Myocyte (in vitro differentiated cells): ENCODE measurements around the gene MED16. TPM values are rescaled to one million over a fixed set of nuclear protein-coding genes. Genes with fewer than 3 reads are reported as not detected.

Source experiments
- DNase-seq: peaks from one replicate; pipeline ENCODE4 v3.0.0-alpha.2; 2012; ENCODE audit warnings: low read depth
- total RNA-seq: library from RNA; depleted of rRNA; stranded (reverse); fragments of >200 nt; gene quantifications from 2 replicates; pipeline ENCODE4 v1.2.3, GENCODE V29; 2014

Gene MED16
- total RNA-seq, 1 donor from 2014 or later: 27.7 TPM

DNA sequence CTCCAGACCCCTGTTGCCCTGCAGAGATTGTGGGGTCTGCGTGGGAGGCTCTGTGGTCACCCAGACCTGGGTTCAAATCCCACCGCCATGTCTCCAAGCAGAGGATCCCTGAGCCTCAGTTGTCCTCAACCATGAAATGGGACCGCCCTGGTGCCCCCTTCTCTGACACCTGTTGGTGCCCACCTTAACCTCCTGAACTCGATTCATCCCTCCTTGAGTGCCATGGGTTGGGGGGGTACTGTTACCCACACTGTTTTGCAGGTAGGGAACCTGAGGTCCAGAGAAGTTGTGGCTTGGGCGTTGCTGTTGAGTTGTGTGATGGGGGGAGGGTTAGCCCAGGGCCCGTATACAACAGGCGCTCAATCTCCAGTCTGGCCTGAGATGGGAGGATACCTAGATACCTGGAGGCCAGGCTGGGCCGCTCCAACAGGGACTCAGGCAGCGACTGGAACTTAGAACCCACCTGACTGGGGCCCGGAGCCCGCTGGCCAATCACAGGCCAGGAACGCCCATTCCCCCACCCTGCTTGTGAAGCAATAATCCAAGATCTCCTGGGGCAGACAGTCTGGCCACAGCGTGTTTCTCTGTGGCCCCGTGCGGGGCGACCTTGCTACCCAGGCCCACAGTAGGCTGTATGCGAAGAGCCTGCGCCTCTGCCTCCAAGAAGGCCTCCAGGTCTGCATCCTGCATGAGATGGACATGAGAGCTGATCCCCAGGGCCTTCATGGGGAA is 35.6 kb upstream of the MED16 start:
- DNase-seq: no peak

DNA sequence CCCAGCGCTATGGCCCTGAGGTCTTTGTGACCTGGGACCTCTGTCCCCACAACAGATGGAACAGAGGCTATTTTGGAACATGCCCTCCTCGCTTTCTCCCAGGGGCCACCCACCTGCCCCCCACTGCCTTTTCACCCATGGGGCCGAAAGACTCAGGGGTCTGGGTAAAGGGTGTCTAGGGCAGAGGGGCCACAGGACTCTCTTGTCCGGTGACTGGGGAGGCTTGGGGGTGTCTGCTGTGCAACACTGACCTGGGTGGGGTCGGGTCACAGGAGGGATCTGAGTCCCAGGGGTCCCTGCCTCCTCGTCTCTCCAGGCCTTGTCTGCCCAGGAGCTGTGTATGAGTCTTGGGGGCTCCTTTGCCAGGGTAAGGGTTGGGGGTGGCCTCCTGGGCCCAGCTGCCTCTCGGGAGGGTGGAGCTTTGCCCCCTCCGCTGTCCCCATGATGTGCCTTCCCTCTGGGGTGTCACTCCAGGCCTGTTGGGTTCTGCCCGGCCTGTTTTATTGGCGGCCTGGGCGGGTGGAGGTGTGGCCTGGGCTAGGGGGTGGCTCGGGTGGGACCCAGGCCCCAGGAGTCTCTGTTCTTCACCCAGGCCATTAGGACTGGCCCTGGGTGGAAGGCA is 34.9 kb upstream of the MED16 start:
- no peak for DNase-seq

DNA sequence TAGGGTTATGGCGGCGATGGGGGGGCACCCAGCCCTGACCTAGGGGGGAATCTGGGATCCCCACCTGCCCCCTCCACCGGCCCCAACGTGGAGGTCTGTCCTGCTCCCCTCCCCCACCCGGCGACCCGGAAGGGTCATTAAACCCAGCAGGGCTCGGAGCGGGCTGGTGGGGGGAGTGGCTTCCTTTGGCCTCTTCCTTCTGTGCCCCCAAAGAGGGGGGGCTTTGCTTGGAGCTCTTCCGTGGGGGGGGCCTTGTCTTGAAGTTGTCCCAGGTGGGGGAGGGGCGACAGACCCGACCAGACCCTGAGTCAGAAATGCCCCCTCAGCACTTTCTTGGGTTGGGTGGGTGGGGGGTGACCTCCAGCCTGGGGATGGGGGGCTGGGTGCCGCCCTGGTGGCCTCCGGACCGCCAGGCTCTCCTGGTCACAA is 34.4 kb upstream of the MED16 start:
- DNase-seq: no peak

DNA sequence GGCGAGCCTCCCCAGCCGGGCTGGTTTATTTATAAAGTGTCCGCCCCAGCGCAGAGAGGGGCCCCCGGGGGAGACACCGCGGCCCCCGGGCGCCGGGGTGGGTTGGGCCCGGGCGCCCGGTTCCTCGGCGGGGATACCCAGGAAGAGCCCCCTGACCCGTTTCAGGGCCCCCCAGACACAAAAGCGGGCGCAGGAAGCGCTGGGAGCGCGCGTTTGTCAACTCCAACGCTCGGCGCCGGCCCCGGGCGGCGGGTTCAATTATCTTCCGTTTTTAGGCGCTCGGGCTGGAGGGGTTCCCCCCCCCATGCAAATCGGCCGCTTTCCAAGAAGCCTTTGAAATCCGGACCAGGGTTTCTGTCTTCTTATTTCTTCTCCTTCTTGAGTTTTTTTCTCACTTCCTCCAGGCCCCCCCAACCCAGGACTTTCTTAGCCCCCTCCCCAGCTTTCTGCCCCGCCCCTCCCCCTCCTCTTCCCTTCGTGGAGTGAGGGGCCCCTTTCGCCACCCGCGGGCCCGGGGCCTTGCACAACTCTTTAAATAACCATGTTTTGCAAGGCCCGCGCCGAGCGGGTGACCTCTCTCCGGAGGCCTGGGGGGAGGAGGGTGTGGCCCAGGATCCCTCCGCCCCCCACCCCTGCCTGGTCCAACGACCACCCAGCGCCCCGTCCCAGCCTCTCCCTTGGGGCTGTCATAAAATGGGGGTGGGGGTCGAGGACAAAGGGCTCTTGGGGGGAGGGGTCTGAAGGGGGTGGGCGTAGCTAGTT is 33.8 kb upstream of the MED16 start:
- DNase-seq: peak; percentile 24

DNA sequence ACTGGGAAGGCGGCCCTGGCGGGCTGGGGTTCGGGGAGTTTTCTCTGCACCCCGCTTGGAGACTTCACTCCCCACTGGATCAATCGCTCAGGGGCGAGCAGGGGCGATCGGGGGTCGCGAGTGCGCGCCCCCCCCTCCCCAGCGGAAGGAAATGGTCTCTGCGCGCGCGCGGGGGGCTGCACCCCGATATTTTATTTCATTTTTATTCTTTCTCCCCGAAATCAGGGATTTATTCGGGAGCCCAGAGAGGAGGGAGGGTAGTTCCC is 33.3 kb upstream of the MED16 start:
- no peak for DNase-seq

DNA sequence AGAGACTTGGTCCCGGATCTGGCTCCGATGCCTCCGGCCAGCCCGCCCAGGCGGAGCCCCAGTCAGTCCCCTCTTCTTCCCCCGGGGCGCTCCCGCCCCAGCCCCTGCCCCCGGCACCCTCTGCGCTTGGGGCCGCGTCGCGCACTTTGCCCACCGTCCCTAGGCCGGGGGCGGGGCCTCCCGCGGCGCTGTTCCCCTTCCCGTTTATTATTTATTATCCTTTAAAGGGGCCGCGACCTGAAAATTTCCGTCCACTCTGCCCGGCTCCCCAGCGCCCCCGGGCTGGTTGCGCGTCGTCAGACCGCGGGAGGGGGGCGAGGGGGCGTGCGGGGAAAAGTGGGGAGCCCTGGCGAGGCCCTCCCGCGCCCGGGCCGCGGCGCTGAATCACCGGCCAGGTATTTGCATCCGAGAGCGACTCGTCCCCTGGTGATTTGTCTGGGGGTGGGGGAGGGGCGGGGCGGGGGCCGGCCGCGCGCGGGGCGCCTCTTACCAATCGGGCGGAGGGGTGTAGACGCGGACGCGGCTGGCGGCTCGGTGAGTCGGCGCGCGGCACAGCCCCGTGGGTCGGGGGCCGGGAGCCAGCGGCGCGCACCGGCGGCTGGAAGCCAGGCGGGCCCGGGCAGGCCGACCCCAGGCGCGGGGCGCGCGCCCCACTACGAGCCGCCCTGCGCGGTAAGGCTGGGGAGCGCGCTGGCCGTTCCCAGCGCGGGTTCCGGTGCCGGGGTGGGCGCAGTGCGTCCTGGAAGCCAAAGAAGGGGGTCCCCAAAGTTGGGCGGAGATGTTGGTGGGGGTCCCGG is 32.7 kb upstream of the MED16 start, which contains the start of gene ARID3A:
Gene ARID3A, plus strand, starts transcription at position 510 of the 797 bp plus-strand sequence. CDS start 3,494 bp downstream, outside the sequence.
- peak; percentile 86 for DNase-seq

DNA sequence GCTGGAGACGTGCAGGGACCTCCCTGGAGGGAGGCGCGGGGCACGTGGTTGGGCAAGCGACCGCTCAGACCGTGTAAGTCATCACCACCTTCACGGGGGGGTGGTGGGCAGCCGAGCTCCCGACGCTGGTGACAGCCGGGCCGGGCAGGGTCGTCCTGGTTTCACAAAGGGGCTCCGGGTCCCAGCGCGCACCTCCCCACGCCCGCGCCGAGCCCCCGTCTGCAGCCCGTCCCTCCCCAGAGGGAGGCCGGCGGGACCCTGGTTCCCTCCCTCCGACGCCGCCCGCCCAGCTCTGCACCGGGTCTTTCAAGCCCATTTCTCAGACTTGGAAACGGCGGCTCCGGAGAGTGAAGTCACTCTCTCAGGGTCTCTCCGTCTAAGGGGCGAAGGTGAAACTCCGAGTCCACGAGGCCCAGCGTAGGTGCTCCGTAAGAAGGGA is 32.1 kb upstream of the MED16 start:
- DNase-seq: no peak

DNA sequence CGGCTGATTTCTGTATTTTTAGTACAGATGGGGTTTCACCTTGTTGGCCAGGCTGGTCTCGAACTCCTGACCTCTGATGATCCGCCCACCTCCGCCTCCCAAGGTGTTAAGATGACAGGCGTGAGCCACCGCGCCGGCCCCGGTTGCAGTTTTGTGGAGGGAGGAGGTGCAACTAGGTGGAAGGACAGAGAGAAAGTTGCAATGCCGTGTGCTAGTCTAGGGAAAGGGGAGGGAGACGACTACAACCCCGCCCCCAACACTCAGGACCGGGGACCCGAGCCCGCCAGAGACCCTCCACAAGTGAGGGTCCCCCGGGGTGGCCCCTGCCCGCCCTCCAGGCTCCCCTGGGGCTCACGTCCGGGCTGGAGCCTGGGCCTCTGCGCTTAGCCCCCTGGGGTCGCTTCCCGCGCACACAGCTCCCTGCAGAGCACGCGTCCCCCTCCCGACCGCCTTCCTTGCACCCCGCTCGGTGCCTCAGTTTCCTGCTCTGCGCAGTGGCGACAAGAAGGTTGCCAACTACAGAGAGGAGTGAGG is 31.6 kb upstream of the MED16 start:
- no peak for DNase-seq

DNA sequence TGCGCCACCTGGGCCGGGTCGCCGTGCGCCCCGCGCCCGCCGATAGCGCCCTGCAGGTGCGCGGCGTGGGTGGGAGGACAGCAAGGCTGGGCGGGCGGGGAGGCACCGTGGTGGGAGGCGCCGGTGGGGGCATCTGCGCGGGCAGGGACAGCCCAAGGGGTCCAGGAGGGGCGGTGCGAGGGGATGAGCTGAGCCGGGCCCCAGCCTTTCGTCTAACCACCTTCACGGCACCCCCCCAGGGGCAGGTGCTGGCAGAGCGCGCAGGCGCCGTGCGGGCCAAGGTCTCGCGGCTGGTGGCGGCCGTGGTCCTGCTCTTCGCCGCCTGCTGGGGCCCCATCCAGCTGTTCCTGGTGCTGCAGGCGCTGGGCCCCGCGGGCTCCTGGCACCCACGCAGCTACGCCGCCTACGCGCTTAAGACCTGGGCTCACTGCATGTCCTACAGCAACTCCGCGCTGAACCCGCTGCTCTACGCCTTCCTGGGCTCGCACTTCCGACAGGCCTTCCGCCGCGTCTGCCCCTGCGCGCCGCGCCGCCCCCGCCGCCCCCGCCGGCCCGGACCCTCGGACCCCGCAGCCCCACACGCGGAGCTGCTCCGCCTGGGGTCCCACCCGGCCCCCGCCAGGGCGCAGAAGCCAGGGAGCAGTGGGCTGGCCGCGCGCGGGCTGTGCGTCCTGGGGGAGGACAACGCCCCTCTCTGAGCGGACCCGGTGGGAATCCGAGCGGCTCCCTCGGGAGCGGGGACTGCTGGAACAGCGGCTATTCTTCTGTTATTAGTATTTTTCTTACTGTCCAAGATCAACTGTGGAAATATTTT is 27.3 kb upstream of the MED16 start:
- DNase-seq: no peak

DNA sequence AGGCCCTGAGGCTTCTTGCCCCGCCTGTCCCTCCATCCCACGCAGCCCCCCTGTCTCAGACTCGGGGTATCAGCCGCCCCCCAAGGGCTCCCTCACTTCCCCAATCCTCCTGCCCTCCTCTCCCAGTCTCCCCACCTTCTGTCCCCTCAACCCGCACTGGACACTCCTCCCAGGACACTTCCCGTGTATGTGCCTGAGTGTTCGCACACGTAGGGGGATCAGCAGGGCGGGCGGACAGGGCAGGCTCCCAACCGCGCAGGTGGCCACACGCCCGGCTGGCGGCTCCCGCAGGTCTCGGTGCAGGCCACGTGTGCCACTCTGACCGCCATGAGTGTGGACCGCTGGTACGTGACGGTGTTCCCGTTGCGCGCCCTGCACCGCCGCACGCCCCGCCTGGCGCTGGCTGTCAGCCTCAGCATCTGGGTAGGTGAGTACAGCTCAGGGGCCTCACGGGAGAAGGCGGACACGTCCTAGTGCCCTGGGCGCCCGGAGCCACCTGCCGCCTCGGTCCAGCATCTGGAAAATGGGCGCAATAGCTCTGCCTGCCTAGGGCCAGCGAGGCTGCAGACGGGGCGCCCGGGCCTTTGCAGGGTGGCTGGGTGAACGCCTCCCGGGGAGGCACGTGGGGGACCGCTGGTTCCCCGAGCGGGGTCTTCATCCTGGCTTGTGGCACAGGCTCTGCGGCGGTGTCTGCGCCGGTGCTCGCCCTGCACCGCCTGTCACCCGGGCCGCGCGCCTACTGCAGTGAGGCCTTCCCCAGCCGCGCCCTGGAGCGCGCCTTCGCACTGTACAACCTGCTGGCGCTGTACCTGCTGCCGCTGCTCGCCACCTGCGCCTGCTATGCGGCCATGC is 26.4 kb upstream of the MED16 start:
- no peak for DNase-seq

DNA sequence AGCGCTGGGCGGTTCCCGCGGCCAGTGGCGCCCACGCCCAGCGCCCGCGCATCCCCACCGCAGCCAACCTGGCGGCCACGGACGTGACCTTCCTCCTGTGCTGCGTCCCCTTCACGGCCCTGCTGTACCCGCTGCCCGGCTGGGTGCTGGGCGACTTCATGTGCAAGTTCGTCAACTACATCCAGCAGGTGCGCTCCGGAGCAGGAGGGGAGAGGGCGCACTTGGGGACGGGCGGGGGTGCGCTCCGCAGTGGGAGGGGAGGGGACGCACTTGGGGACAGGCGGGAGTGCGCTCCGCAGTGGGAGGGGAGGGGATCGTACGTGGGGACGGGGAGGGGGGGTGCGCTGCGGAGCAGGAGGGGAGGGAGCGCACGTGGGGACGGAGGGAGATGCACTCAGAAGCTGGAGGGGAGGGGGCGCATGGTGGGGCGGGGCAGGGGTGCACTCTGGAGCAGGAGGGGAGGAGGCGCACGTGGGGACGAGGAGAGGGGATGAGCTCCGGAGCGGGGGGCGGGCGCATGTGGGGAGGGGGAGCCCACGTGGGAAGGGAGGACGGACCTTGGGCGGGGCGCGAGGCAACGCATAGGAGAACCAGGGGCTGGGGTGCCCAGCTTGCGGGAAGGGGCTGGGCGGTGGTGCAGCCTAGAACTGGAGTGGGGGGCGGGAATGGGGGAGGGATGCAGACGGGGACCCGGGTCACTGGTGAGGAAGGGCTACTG is 25.7 kb upstream of the MED16 start:
- no peak for DNase-seq

DNA sequence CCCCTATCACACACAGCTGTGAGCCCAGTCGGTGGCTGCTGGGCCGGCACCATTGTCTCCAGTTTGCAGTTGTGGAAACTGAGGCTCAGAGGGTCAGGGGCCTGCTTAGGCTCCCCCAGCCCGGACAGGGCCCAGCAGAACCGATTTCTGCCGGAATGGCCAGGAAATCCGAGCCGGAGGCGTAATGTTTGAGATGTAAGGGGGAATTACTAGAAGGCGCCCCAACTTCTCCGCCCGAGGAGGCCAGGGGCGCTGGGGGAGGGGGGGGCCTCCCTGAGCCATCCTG is 25.1 kb upstream of the MED16 start:
- no peak for DNase-seq

DNA sequence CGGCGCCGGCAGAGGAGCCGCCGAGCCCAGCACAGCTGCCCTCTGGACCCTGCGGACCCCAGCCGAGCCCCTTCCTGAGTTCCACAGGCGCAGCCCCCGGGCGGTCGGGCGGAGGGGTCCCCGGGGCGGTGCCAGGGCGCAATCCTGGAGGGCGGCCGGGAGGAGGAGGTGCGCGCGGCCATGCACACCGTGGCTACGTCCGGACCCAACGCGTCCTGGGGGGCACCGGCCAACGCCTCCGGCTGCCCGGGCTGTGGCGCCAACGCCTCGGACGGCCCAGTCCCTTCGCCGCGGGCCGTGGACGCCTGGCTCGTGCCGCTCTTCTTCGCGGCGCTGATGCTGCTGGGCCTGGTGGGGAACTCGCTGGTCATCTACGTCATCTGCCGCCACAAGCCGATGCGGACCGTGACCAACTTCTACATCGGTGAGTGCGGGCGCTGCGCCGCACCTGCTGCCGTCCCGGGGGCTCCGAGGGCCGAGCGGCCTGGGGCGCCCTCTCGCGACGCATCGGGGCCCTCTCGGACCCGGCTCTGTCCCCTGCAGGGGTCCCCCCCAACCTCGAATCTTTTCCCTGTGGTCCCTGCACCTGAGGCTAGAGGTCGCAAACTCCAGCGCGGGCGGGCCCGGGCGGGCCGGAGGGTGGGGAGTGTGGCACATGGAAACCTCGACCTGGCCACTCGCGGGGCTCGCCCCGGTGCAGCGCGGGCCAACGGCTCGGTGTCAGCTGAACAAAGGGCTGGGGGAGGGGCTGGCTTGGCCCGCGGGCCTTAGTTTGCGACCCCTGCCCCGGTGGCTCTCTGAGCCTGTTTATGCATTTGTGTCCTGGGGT is 24.6 kb upstream of the MED16 start, which contains the start of gene KISS1R:
Gene KISS1R, plus strand, starts transcription at position 11 of the 829 bp plus-strand sequence. Its CDS starts 170 bp downstream, at position 181.
- DNase-seq: no peak

DNA sequence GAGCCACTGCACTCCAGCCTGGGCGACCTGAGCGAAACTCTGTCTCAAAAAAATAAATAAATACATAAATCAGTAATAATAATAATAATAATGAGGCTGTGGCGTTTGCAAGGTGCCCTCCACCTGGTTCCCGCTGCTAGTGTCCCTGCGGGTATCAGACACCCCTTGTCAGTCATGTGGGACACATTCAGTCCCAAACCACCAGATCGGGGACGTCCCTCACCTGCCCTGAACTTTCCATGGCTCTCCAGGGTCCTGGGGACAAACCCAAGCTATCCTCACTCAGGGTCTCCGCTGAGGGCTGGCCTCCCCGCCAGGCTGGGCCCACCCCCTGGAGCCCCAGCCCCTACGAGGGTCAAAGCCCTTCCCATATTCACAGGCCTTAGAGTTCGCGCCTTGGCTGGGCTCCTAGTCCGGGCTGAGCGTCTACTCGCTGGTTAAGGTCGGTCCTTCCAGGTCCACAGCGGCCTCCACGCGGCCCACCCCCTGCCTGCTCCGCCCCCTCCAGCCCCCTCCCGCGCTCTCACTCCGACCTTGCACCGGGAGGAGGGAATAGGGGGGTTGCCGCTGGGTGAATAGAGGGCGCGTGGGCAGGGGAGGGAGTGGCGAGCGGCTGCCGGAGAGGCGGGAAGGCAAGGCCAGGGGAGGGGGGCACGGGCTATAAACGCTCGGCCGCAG is 23.8 kb upstream of the MED16 start:
- no peak for DNase-seq

DNA sequence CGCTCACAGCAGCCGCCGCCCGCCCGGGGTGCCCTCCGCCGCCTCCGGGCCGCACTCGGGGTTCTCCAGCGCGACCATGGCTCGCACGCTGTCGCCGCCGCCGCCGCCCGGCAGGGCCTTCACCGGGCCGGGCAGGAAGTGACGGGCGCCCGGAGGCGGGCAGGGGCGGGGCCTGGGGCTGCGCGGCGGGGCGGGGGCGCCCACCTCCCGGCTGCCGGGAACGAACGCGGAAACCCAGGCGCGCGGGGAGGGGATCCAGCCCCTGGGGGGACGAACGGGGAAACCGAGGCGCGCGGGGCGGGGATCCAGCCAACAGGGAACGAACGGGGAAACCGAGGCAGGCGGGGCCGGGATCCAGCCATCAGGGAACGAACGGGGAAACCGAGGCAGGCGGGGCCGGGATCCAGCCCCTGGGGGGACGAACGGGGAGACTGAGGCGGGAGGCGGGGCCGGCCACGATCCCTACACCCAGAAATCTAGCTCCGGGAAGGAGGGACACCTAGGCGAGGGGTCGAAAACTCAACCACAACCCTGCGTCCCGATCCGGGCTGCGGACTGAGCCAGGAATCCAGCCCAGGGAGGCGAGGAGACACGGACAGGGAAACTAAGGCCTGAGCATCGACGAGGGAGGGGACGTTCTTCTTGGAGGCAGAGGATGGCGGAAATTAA is 20.2 kb upstream of the MED16 start, which contains the start of gene R3HDM4:
Gene R3HDM4, minus strand, starts transcription at position 140 of the 669 bp plus-strand sequence. Its CDS starts 62 bp downstream, at position 78.
- peak; percentile 61 for DNase-seq
